Right cardiac atrium (tissue), 5 donors: ENCODE results near the gene IPO5. TPM values are rescaled to one million over a fixed set of nuclear protein-coding genes. Genes with fewer than 3 reads are reported as not detected.
A peak's percentile ranks its signal among the peaks of the same experiment; 100 is the strongest.

Experiments used
- ATAC-seq, 2 donors: fragments of 200-7000 bp; cut with Tn5 transposase; one replicate each; pipeline versions ENCODE4 v1.8.0 to v1.9.1; 2020; ENCODE audit warnings: moderate library complexity in 2 of 2, mild to moderate bottlenecking in 1 of 2
- DNase-seq, 3 donors: peaks; one replicate each; pipeline ENCODE4 v3.0.0-alpha.2; 2020
- H3K27ac ChIP-seq: one replicate; pipeline ENCODE4 v1.5.1; 2013; ENCODE audit warnings: mild to moderate bottlenecking, low read length, control low read depth, moderate library complexity
- H3K27me3 ChIP-seq: one replicate; pipeline ENCODE4 v1.6.1; 2013; ENCODE audit not compliant: control insufficient read depth, insufficient read depth
- H3K4me1 ChIP-seq: one replicate; pipeline ENCODE4 v1.6.1; 2013; ENCODE audit warnings: low read length; ENCODE audit not compliant: control insufficient read depth, insufficient read depth
- H3K4me3 ChIP-seq: one replicate; pipeline ENCODE4 v1.5.1; 2013; ENCODE audit warnings: low read length, control low read depth
- H3K9me3 ChIP-seq: one replicate; pipeline ENCODE4 v1.6.1; 2013; ENCODE audit warnings: low read length; ENCODE audit not compliant: control insufficient read depth
- WGBS: extraction: QIAGEN DNeasy Blood & Tissue Kit; methylation state at CpG from one replicate; pipeline ENCODE4 v1.1.7; 2013; 5-methylcytosine and 5-hydroxymethylcytosine counted together
- intact Hi-C, 4 donors: fragments of 100-400 bp; cut with DNase I; formaldehyde crosslinking; loops; one replicate each; pipeline versions ENCODE4 v1.11.0 to v1.14.0; 2022 to 2023
- polyA plus RNA-seq: library from polyadenylated mRNA; stranded (reverse); fragments of 200-250 nt; gene quantifications from one replicate; pipeline ENCODE4 v1.2.3, GENCODE V29; 2013
- total RNA-seq, 4 donors: library from RNA; stranded (reverse); fragmentation: NEBNext Ultra II Directional; extraction: Animal tissue kit (Norgen Biotek cat#: 25700); gene quantifications; one replicate each; pipeline ENCODE4 v1.2.1, GENCODE V29; 2021
- donor health status: healthy with polysubstance abuse.
- donor health status: DM: no; HTN: yes; CAD: no.
- donor health status: DM: no; HTN: no; CAD: no.
- donor health status: DM: no; HTN: yes; CAD: no; lungs with severe emphysema.
- donor health status: DM: yes; HTN: yes; CAD: no.

The IPO5 gene
- total and polyA plus RNA-seq, 5 donors: 25.8 to 103 (median 96.7) TPM

DNA sequence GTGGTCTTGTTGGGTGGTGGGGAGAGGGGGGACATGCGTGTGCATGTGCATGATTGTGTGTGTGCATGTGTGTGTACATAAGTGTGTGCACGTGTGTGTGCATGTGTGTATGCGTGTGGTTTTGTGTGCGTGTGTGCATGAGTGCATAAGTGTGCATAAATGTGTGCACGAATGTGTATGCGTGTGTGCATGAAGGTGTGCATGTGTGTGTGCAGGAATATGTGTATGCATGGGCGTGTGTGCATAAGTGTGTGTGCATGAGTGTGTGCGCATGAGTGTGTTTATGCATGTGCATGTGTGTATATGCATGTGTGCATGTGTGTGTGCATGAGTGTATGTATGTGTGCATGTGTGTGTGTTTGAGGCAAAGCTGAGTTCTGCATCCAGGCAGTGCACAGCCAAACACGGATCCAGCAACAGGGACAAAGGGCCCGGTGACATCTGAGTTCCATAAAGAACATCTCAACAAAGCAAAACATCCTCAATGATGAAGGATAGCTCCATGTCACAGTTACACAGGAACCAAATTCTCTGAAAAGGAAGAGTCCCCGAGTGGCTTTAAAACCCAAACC, 103.5 kb downstream of the IPO5 start:
- intact Hi-C loops: no loop called here
- WGBS: 94% methylated on average over 11 of the region's 11 CpGs
- H3K9me3 ChIP-seq: no peaks in the 10 kb centered on the region
- H3K4me3 ChIP-seq: no peak overlapping the region
- H3K4me1 ChIP-seq: no peaks in the 10 kb centered on the region
- DNase-seq (no peak), ATAC-seq (no peak)
- no peaks in the 10 kb centered on the region for H3K27me3 ChIP-seq
- no peak overlapping the region for H3K27ac ChIP-seq

- DNase-seq: no peak
- H3K27ac ChIP-seq: no peak overlapping the region
- 81% methylated on average over 7 of the region's 7 CpGs for WGBS
- intact Hi-C loops: no loop called here
- no peaks in the 10 kb centered on the region for H3K27me3 ChIP-seq
- H3K4me3 ChIP-seq: no peak overlapping the region
- no peak for ATAC-seq
- H3K9me3 ChIP-seq: no peaks in the 10 kb centered on the region
- no peaks in the 10 kb centered on the region for H3K4me1 ChIP-seq
Observed at GRCh38 chr13:98059276-98059675, 105.8 kb downstream of the IPO5 start.

DNA sequence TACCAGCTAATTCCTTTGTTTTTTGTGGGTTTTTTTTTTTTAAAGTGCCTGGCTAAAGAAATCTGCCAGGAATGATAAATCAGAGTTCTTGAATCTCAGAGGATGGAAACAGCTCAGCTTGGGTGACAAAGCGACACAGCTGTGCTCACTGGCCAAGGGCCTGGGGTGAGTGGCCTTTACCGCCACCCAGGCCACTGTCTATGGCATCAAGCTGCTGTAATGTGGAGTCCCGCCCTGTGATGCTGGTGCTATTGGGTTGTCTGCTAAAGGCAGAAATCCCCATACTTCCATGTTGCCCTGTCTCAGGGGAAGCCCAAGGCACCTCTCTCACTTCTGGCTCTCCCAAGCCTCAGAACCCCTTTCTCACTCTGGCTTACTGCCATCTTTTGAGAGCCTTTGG, 106.8 kb downstream of the IPO5 start:
- ATAC-seq: peak; percentile 36 to 37
- WGBS: 74% methylated on average over 3 of the region's 3 CpGs
- no peaks in the 10 kb centered on the region for H3K4me1 ChIP-seq

GRCh38 chr13:98065468-98065867, 112.0 kb downstream of the IPO5 start:
- DNase-seq (no peak), ATAC-seq (no peak)
- H3K9me3 ChIP-seq: no peaks in the 10 kb centered on the region
- H3K4me1 ChIP-seq: no peaks in the 10 kb centered on the region
- 86% methylated on average over 1 of the region's 1 CpG for WGBS
- H3K4me3 ChIP-seq: no peak overlapping the region
- no peaks in the 10 kb centered on the region for H3K27me3 ChIP-seq
- no peak overlapping the region for H3K27ac ChIP-seq
- intact Hi-C loops: no loop called here

More for the DNA sequence above, 106.8 kb downstream of the IPO5 start:
- Histone ChIP-seq H3K27me3 (no peaks in the 10 kb centered on the region), H3K9me3 (no peaks in the 10 kb centered on the region), H3K4me3 (no peak overlapping the region), H3K27ac (no peak overlapping the region)
- peak in 1 of 3 donors; percentile 57 for DNase-seq
- intact Hi-C loops: no loop called here

DNA sequence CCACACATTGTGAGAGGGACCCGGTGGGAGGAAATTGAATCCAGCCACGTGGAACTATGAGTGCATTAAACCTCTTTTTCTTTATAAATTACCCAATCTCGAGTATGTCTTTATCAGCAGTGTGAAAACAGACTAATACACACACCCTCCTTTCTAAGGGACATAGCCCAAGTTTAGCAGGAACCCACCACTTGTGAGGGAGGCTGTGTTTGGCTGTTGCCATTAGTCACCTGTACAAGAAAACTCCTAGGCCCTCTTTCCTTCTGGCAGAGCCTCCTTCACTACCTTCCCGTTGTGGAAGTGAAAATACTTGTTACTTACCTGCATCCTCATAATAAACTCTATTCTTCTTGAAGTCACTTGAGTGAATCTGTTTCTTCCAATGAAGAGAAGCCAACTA, 113.2 kb downstream of the IPO5 start:
- Histone ChIP-seq H3K9me3 (no peaks in the 10 kb centered on the region), H3K27me3 (no peaks in the 10 kb centered on the region), H3K4me3 (no peak overlapping the region), H3K27ac (no peak overlapping the region), H3K4me1 (no peaks in the 10 kb centered on the region)
- intact Hi-C loops: no loop called here
- DNase-seq (no peak), ATAC-seq (no peak)
- 63% methylated on average over 4 of the region's 4 CpGs for WGBS

DNA sequence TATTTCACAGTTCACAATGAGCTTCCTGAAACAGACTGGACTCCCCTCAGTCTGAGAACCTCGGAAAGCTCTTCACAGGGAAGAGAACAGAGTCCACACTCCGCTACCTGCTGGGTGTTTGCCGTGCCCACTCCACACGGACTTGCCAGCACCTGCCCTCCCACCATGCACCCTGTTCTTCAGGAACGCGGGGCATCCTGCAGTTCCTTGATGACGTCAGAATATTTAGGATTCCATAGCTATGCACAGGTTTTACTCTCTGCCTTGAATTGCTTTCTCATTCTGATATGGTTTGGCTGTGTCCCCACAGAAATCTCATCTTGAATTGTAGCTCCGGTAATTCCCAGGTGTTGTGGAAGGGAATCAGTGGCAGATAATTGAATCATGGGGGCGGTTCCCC, 115.0 kb downstream of the IPO5 start:
- ATAC-seq (no peak), DNase-seq (no peak)
- intact Hi-C loops: no loop called here
- no peaks in the 10 kb centered on the region for H3K27me3 ChIP-seq
- H3K27ac ChIP-seq: no peak overlapping the region
- no peaks in the 10 kb centered on the region for H3K4me1 ChIP-seq
- H3K4me3 ChIP-seq: no peak overlapping the region
- 67% methylated on average over 9 of the region's 9 CpGs for WGBS
- no peaks in the 10 kb centered on the region for H3K9me3 ChIP-seq

- DNase-seq (no peak), ATAC-seq (no peak)
- H3K27me3 ChIP-seq: no peaks in the 10 kb centered on the region
- intact Hi-C loops: no loop called here
- 94% methylated on average over 1 of the region's 1 CpG for WGBS
- H3K4me3 ChIP-seq: no peak overlapping the region
- H3K9me3 ChIP-seq: no peaks in the 10 kb centered on the region
- no peaks in the 10 kb centered on the region for H3K4me1 ChIP-seq
- H3K27ac ChIP-seq: no peak overlapping the region
Observed at GRCh38 chr13:98069985-98070384, 116.5 kb downstream of the IPO5 start.

DNA sequence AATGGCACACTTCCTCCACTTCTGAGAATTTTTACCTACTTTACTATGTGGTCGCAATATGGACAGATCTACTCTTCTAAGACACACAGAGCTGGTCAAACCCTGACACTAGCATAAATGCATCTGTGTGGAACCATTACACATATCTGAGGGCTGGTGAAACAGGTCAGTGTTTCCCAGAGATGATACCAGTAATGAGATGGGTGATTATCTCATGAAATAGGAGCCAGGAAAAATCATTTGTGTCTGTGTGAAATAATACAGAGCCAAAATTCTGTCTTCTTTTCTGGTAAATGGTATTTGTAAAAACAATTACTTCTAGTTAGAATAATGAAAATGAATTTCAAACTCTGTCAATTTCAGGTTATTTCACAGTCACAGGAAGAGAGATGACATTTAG, 117.8 kb downstream of the IPO5 start:
- no peak overlapping the region for H3K4me3 ChIP-seq

DNA sequence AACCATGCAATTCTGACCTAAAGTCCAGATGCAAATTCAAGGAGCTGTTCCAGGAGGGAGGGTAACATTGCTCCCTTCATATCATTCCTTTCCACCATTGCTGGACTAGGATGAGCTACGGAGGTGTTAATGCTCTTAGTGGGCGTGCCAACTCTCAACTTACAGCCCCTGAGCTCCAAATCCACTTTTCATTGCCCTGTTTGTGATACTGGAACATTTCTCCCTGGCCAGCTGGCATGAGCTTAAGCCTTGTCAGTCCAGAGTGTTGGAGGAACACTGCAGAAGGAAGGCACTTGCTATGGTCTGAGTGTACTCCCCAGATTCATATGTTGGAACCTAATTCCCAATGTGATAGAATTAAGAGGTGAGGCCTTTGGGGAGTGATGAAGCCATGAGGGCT, 119.0 kb downstream of the IPO5 start:
- no peak overlapping the region for H3K4me3 ChIP-seq
- H3K27me3 ChIP-seq: no peaks in the 10 kb centered on the region
- intact Hi-C loops: no loop called here
- no peaks in the 10 kb centered on the region for H3K9me3 ChIP-seq
- DNase-seq (no peak), ATAC-seq (no peak)
- H3K4me1 ChIP-seq: no peaks in the 10 kb centered on the region
- WGBS: 89% methylated on average over 2 of the region's 2 CpGs
- no peak overlapping the region for H3K27ac ChIP-seq

More for the DNA sequence above, 117.8 kb downstream of the IPO5 start:
- intact Hi-C loops: no loop called here
- Histone ChIP-seq H3K27me3 (no peaks in the 10 kb centered on the region), H3K4me1 (no peaks in the 10 kb centered on the region), H3K27ac (no peak overlapping the region), H3K9me3 (no peaks in the 10 kb centered on the region)
- DNase-seq (no peak), ATAC-seq (no peak)
- WGBS: 89% methylated on average over 1 of the region's 1 CpG

Other genes starting within 250 kb of the IPO5 start
- gene FARP1, start 189.4 kb downstream of the IPO5 start, total RNA-seq: 10 to 100 TPM; 18.2 to 27.6 (median 23.6) TPM
- 8.3 TPM for gene FARP1, start 189.4 kb downstream of the IPO5 start, polyA plus RNA-seq
- not detected for gene RNF113B, start 223.6 kb downstream of the IPO5 start, total RNA-seq
- not detected for gene RNF113B, start 223.6 kb downstream of the IPO5 start, polyA plus RNA-seq